ENCODE measurements around the gene ASB18.

Gene ASB18

DNA sequence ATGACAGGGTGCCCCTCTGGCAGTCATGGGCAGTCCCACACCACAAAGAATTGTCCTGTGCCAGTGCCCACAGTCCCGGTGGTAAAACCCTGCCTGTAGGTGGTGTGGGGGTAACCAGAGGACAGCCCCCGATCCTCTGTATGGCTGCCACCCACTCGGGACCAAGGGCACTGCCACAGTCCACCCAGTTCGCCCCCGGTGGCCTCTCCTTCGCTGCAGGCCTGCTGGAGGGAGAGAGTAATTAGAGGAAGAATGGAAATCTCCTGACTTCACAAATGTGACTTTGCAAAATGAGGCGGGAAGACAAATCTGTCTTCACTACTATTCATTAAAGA, 107.4 kb downstream of the ASB18 start:
- H3K9me3 Mint-ChIP-seq: peaks cover 16% of the 10 kb centered on the region
- no peak overlapping the region for H3K4me3 Mint-ChIP-seq
- no peak overlapping the region for H3K27ac Mint-ChIP-seq
- H3K4me1 Mint-ChIP-seq (ENCODE audit: low read depth): no peaks in the 10 kb centered on the region
- peaks cover 34% of the 10 kb centered on the region for H3K27me3 Mint-ChIP-seq (ENCODE audit: low read depth)
- H3K36me3 Mint-ChIP-seq (ENCODE audit: low read depth): no peaks in the 10 kb centered on the region

DNA sequence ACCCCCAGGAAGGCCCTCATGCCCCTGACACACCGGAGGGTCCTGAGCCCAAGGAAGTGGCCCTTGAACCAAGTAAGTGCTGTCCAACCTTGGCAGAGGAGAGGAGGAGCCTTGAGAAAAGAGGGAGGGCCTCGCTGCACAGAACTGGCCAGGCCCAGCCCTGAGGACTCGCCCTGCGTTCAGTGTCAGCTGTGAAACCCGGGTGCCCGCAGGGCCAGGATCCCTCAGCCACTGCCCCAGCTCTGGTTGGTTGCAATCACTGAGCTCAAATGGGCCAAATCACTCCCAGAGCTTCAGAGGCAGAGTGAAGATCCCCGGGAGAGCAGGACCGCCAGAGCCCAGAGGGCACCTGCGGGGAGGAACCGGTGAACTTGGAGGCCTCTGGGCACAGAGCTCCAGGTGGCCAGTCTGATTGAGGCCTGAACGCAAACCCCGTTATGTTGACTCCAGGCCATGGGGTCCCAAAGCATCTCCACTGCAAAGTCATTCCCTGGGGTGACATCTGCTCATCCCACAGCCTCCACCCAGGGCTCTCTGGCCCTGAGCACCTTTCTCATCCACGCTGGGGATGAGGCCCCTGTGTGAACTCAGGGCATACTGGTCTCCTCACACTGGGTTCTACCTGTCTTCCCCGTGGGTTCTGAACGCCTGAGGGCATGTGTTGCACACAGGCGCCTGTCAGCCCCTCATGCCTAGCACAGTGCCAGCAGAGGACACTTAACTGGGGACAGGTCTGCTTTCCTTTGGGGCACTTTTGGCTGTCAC, 107.9 kb downstream of the ASB18 start:
- H3K4me1 Mint-ChIP-seq (ENCODE audit: low read depth): no peaks in the 10 kb centered on the region
- H3K36me3 Mint-ChIP-seq (ENCODE audit: low read depth): no peaks in the 10 kb centered on the region
- H3K9me3 Mint-ChIP-seq: peaks cover 16% of the 10 kb centered on the region
- no peak overlapping the region for H3K4me3 Mint-ChIP-seq
- no peak overlapping the region for H3K27ac Mint-ChIP-seq
- H3K27me3 Mint-ChIP-seq (ENCODE audit: low read depth): peaks cover 29% of the 10 kb centered on the region

DNA sequence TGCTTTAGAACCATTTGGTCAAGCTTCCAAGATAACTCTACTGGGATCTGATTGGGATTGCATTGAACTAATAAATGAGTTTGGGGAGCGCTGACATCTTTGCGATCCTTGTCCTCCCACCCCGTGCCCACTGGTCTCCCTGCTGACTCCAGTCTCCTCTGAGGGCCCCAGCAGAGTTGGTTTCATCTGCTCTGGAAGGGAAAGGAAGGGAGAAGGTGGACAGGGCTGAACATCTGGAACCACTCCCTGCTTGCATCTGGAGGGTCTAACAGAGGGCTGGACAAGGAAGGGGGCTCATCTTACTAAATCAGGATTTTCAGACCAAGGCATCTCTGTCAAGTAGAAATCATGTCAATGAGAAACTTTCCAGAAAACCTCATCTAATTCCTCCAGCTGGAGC, 108.8 kb downstream of the ASB18 start:
- Mint-ChIP-seq H3K4me1 (ENCODE audit: low read depth) (no peaks in the 10 kb centered on the region), H3K27ac (no peak overlapping the region), H3K4me3 (no peak overlapping the region), H3K36me3 (ENCODE audit: low read depth) (no peaks in the 10 kb centered on the region), H3K9me3 (peaks cover 16% of the 10 kb centered on the region), H3K27me3 (ENCODE audit: low read depth) (peaks cover 24% of the 10 kb centered on the region)

DNA sequence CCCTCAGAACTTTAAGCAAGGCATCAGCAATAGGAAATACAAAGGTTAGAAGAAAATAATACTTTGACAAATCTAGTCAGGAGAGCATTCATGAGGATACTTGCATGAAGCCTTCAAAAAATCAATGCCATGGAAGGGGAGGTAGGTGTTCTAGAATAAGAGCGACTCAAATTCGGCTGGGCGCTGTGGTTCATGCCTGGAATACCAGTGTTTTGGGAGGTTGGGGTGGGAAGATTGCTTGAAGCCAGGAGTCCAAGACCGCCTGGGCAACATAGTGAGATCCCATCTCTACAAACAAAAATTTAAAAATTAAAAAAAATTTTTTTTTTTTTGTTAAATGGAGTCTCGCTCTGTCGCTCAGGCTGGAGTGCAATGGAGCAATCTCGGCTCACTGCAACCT, 117.8 kb downstream of the ASB18 start:
- peaks cover 14% of the 10 kb centered on the region for H3K27me3 Mint-ChIP-seq (ENCODE audit: low read depth)
- no peaks in the 10 kb centered on the region for H3K36me3 Mint-ChIP-seq (ENCODE audit: low read depth)
- peaks cover 4% of the 10 kb centered on the region for H3K4me1 Mint-ChIP-seq (ENCODE audit: low read depth)
- H3K27ac Mint-ChIP-seq: no peak overlapping the region
- H3K9me3 Mint-ChIP-seq: no peaks in the 10 kb centered on the region
- H3K4me3 Mint-ChIP-seq: no peak overlapping the region

DNA sequence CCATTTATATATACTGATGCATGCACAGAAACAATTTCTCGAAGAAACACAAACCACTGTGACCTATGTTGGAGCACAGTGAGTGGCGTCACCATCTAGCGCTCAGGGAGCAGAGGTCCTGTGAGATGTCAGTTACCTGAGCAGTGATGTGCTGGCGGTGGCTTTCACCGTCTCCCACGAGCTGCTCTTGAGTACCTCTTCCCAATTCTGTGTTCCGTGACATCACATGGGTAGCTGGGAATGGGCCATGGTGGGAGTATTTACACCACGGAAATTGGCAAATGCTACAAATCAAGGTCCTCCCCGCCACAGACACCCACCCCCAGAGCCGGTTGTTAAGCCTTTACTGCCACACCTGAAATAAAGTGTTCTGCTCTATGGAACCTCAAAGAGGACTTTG, 120.4 kb downstream of the ASB18 start:
- H3K4me1 Mint-ChIP-seq (ENCODE audit: low read depth): peaks cover 4% of the 10 kb centered on the region
- H3K27ac Mint-ChIP-seq: no peak overlapping the region
- H3K36me3 Mint-ChIP-seq (ENCODE audit: low read depth): no peaks in the 10 kb centered on the region
- H3K4me3 Mint-ChIP-seq: no peak overlapping the region
- no peaks in the 10 kb centered on the region for H3K9me3 Mint-ChIP-seq
- H3K27me3 Mint-ChIP-seq (ENCODE audit: low read depth): peaks cover 14% of the 10 kb centered on the region

All from T-helper 1 cell treated with Interleukin-12 subunit alpha and Interleukin-12 subunit beta and Interleukin-4 antibody, amounts not matched to agents 30 μg/mL and 1 μg/mL, for 36 hours (primary cell).